Measurements from ENCODE around the gene ID3.
"Not testable (repeated sequence)": the region's sequence is repeated elsewhere in the genome, so short reads cannot be mapped to it uniquely, and the experiment has no call there.

The ID3 gene

GRCh38 chr1:23585321-23586022 lies 26.2 kb upstream of the ID3 start:
- DNase-seq (ENCODE audit: extremely low read depth, low read depth): peak; percentile 81
- TF ChIP-seq CTCF (IDR thresholded peaks at IDR 0.05; ENCODE audit: low read depth, low read length, missing control alignments): no peak

GRCh38 chr1:23583727-23584126 lies 24.4 kb upstream of the ID3 start:
- not testable (repeated sequence) for DNase-seq (ENCODE audit: extremely low read depth, low read depth); H3K4me3 ChIP-seq (replicated peaks; ENCODE audit: low read depth, low read length)

More at GRCh38 chr1:23585321-23586022, 26.2 kb upstream of the ID3 start:
- H3K4me3 ChIP-seq (replicated peaks; ENCODE audit: low read depth, low read length): no peak overlapping the region

GRCh38 chr1:23582820-23583219 lies 23.5 kb upstream of the ID3 start:
- TF ChIP-seq CTCF (IDR thresholded peaks at IDR 0.05; ENCODE audit: low read depth, low read length, missing control alignments): no peak
- no peak for DNase-seq (ENCODE audit: extremely low read depth, low read depth)
- H3K4me3 ChIP-seq (replicated peaks; ENCODE audit: low read depth, low read length): no peak overlapping the region

- TF ChIP-seq CTCF (IDR thresholded peaks at IDR 0.05; ENCODE audit: low read depth, low read length, missing control alignments): no peak
- DNase-seq (ENCODE audit: extremely low read depth, low read depth): no peak
- H3K4me3 ChIP-seq (replicated peaks; ENCODE audit: low read depth, low read length): no peak overlapping the region
Measured at GRCh38 chr1:23581219-23581618, 21.9 kb upstream of the ID3 start.

DNA sequence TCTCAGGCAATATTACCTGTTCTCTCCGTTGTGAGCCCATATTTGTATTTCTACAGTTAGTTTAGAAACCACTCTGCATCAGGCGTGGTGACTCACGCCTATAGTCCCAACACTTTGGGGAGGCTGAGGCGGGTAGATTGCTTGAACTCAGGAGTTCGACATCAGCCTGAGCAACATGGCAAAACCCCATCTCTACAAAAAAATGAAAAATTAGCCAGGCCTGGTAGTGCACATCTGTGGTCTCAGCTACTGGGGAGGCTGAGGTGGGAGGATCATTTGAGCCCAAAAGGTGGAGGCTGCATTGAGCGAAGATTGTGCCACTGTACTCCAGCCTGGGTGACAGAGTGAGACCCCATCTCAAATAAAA lies 19.7 kb upstream of the ID3 start:
- H3K4me3 ChIP-seq (replicated peaks; ENCODE audit: low read depth, low read length): no peak overlapping the region
- no peak for TF ChIP-seq CTCF (IDR thresholded peaks at IDR 0.05; ENCODE audit: low read depth, low read length, missing control alignments)
- DNase-seq (ENCODE audit: extremely low read depth, low read depth): no peak

GRCh38 chr1:23578311-23578996 lies 19.2 kb upstream of the ID3 start:
- no peak for DNase-seq (ENCODE audit: extremely low read depth, low read depth)
- TF ChIP-seq CTCF (IDR thresholded peaks at IDR 0.05; ENCODE audit: low read depth, low read length, missing control alignments): no peak
- H3K4me3 ChIP-seq (replicated peaks; ENCODE audit: low read depth, low read length): no peak overlapping the region

GRCh38 chr1:23577056-23578004 lies 18.0 kb upstream of the ID3 start:
- DNase-seq (ENCODE audit: extremely low read depth, low read depth): no peak
- no peak overlapping the region for H3K4me3 ChIP-seq (replicated peaks; ENCODE audit: low read depth, low read length)

More at GRCh38 chr1:23577056-23578004, 18.0 kb upstream of the ID3 start:
- TF ChIP-seq CTCF (IDR thresholded peaks at IDR 0.05; ENCODE audit: low read depth, low read length, missing control alignments): no peak

All from HFF-Myc (cell line).